ENCODE data around the gene IL1R2. TPM values are rescaled to one million over a fixed set of nuclear protein-coding genes. Genes with fewer than 3 reads are reported as not detected.

Gene IL1R2, protein sequence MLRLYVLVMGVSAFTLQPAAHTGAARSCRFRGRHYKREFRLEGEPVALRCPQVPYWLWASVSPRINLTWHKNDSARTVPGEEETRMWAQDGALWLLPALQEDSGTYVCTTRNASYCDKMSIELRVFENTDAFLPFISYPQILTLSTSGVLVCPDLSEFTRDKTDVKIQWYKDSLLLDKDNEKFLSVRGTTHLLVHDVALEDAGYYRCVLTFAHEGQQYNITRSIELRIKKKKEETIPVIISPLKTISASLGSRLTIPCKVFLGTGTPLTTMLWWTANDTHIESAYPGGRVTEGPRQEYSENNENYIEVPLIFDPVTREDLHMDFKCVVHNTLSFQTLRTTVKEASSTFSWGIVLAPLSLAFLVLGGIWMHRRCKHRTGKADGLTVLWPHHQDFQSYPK
- under 1 TPM in 1 of 2 donors, not detected in 1; 0.73 TPM for total RNA-seq
- not detected for polyA plus RNA-seq (2013, experiment 1 of 2)
- not detected for polyA plus RNA-seq (2013, experiment 2 of 2)
- long read RNA-seq, experiment 1 = 0 reads
- long read RNA-seq, experiment 2, partial matches to known transcripts = 0 of 1 reads
- long read RNA-seq, experiment 2, other reads (novel, unspliced or antisense) = 1 of 1 reads
- long read RNA-seq, experiment 3 = 0 reads
- long read RNA-seq, experiment 4, partial matches to known transcripts = 0 of 2 reads
- long read RNA-seq, experiment 4, other reads (novel, unspliced or antisense) = 2 of 2 reads

DNA sequence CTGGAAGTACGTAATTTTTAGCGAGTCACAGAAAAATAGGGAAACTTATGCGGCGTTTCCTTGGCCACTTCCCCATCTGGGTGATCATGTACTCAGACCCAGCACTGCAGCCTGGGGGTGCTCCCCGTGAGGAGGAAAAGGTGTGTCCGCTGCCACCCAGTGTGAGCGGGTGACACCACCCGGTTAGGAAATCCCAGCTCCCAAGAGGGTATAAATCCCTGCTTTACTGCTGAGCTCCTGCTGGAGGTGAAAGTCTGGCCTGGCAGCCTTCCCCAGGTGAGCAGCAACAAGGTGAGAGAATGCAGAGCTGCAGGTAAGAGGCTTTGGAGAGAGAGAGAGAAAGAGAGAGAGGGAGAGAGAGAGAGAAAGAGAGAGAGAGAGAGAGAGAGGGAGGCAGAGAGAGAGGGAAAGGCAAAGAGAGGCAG, at the start of gene IL1R2:
TSS of gene IL1R2 (plus strand) at position 240 of the 425 bp plus-strand sequence. CDS start 16,616 bp downstream, outside the sequence.
- 91 to 95% methylated on average over 8 of the region's 8 CpGs for WGBS, 2 experiments (ENCODE audit: insufficient coverage in 1 of 2, insufficient read length in 1 of 2)
- Histone ChIP-seq H3K9me3 (ENCODE audit: control insufficient read depth, low read length) (no peaks in the 10 kb centered on the region), H3K4me1 (ENCODE audit: control insufficient read depth, insufficient read depth, low read length) (no peaks in the 10 kb centered on the region), H3K36me3 (ENCODE audit: control insufficient read depth, insufficient read depth, low read length) (no peaks in the 10 kb centered on the region), H3K9ac (ENCODE audit: extremely low read depth, low read length, poor library complexity, severe bottlenecking) (no peak within 1 kb of the TSS), H3K4me3 (ENCODE audit: low read length) (no peak within 1 kb of the TSS), H3K27ac (ENCODE audit: low read depth, low read length) (no peak within 1 kb of the TSS), H3K27me3 (ENCODE audit: control insufficient read depth, insufficient read depth, low read length, poor library complexity, severe bottlenecking) (no peaks in the 10 kb centered on the region)
- TF ChIP-seq, protein P1, sequence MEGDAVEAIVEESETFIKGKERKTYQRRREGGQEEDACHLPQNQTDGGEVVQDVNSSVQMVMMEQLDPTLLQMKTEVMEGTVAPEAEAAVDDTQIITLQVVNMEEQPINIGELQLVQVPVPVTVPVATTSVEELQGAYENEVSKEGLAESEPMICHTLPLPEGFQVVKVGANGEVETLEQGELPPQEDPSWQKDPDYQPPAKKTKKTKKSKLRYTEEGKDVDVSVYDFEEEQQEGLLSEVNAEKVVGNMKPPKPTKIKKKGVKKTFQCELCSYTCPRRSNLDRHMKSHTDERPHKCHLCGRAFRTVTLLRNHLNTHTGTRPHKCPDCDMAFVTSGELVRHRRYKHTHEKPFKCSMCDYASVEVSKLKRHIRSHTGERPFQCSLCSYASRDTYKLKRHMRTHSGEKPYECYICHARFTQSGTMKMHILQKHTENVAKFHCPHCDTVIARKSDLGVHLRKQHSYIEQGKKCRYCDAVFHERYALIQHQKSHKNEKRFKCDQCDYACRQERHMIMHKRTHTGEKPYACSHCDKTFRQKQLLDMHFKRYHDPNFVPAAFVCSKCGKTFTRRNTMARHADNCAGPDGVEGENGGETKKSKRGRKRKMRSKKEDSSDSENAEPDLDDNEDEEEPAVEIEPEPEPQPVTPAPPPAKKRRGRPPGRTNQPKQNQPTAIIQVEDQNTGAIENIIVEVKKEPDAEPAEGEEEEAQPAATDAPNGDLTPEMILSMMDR (conservative IDR thresholded peaks at IDR 0.05) = no peak
- H3K27me3 Mint-ChIP-seq (ENCODE audit: insufficient read depth) = no peaks in the 10 kb centered on the region
- H3K4me1 Mint-ChIP-seq = peaks cover 6% of the 10 kb centered on the region
- no peak within 1 kb of the TSS for H3K4me3 Mint-ChIP-seq
- no peak for DNase-seq
- no peaks in the 10 kb centered on the region for H3K9me3 Mint-ChIP-seq
- no peaks in the 10 kb centered on the region for H3K36me3 Mint-ChIP-seq (ENCODE audit: low read depth)
- no peak within 1 kb of the TSS for H3K27ac Mint-ChIP-seq

DNA sequence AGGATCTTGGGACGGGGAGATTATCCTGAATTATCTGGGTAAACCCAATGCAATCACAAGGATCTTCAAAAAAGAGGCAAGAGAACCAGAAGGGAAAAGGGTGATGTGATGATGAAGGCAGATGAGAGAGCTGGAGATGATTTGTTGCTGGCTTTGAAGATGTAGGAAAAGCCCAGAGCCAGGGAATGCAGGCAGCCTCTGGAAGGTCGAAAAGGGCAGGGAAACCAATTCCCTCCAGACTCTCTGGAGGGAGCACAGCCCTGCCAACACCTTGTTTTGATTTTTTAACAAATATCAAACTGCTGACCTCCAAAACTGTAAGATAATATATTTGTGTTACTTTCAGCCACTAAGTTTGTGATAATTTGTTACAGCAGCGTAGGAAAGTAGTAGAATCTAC, 48.9 kb upstream of the IL1R2 start:
- 99 to 100% methylated on average over 1 to 3 of the region's 3 CpGs for WGBS, 2 experiments (ENCODE audit: insufficient coverage in 1 of 2, insufficient read length in 1 of 2)
- no peak overlapping the region for H3K4me3 Mint-ChIP-seq
- H3K9me3 Mint-ChIP-seq = peaks cover 4% of the 10 kb centered on the region
- H3K9me3 ChIP-seq (ENCODE audit: control insufficient read depth, low read length) = no peaks in the 10 kb centered on the region
- no peaks in the 10 kb centered on the region for H3K36me3 Mint-ChIP-seq (ENCODE audit: low read depth)
- H3K4me1 Mint-ChIP-seq = no peaks in the 10 kb centered on the region
- no peaks in the 10 kb centered on the region for H3K27me3 ChIP-seq (ENCODE audit: control insufficient read depth, insufficient read depth, low read length, poor library complexity, severe bottlenecking)
- no peaks in the 10 kb centered on the region for H3K4me1 ChIP-seq (ENCODE audit: control insufficient read depth, insufficient read depth, low read length)
- no peak overlapping the region for H3K9ac ChIP-seq (ENCODE audit: extremely low read depth, low read length, poor library complexity, severe bottlenecking)
- H3K36me3 ChIP-seq (ENCODE audit: control insufficient read depth, insufficient read depth, low read length) = no peaks in the 10 kb centered on the region
- no peaks in the 10 kb centered on the region for H3K27me3 Mint-ChIP-seq (ENCODE audit: insufficient read depth)
- TF ChIP-seq, protein P1 (conservative IDR thresholded peaks at IDR 0.05) = no peak
- no peak overlapping the region for H3K27ac Mint-ChIP-seq
- DNase-seq = no peak
- no peak overlapping the region for H3K4me3 ChIP-seq (ENCODE audit: low read length)
- H3K27ac ChIP-seq (ENCODE audit: low read depth, low read length) = no peak overlapping the region

DNA sequence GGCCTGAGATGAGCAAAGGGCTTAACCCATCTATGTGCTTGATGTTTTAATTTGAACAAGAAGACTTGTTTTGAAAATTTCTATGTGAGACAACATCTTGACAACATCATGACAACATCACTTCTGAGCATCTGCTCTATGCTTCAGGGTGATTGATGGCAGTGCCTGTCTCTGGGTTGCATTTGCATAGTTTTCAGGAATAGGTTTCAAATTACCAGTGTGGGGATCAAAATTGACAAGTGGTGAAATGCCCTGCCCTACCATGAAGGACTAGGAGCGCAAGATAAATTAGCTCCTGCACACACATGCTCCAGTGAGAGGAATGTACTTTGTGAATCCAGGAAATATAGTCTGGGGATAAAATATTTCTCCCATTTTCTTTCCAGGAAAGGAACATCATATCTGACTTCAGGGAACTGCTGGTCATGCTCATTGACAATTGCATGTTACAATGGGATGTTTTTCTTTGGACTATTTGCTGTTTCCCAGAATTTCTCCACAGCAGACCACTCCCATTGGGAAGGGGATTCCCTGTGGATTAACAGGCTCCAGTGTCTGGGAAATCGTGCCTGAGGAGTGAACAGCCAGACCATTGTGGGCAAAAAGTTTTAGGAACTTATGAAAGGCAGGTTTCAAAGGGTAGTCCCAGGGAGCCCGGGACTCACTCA, 45.3 kb upstream of the IL1R2 start:
- H3K9me3 Mint-ChIP-seq = no peaks in the 10 kb centered on the region
- no peak for DNase-seq
- no peak overlapping the region for H3K4me3 ChIP-seq (ENCODE audit: low read length)
- H3K4me1 ChIP-seq (ENCODE audit: control insufficient read depth, insufficient read depth, low read length) = no peaks in the 10 kb centered on the region
- no peak overlapping the region for H3K9ac ChIP-seq (ENCODE audit: extremely low read depth, low read length, poor library complexity, severe bottlenecking)
- H3K27ac ChIP-seq (ENCODE audit: low read depth, low read length) = peak overlapping the region; percentile 30
- H3K4me1 Mint-ChIP-seq = no peaks in the 10 kb centered on the region
- no peak overlapping the region for H3K27ac Mint-ChIP-seq
- WGBS, 2 experiments (ENCODE audit: insufficient coverage in 1 of 2, insufficient read length in 1 of 2) = 90 to 92% methylated on average over 2 to 3 of the region's 3 CpGs
- H3K27me3 Mint-ChIP-seq (ENCODE audit: insufficient read depth) = no peaks in the 10 kb centered on the region
- no peaks in the 10 kb centered on the region for H3K27me3 ChIP-seq (ENCODE audit: control insufficient read depth, insufficient read depth, low read length, poor library complexity, severe bottlenecking)
- H3K36me3 ChIP-seq (ENCODE audit: control insufficient read depth, insufficient read depth, low read length) = no peaks in the 10 kb centered on the region
- no peak overlapping the region for H3K4me3 Mint-ChIP-seq
- TF ChIP-seq, protein P1 (conservative IDR thresholded peaks at IDR 0.05) = no peak
- no peaks in the 10 kb centered on the region for H3K9me3 ChIP-seq (ENCODE audit: control insufficient read depth, low read length)
- no peaks in the 10 kb centered on the region for H3K36me3 Mint-ChIP-seq (ENCODE audit: low read depth)

All from endodermal cell (in vitro differentiated cells).